ENCODE measurements around the gene PTPN1. TPM values are rescaled to one million over a fixed set of nuclear protein-coding genes. Genes with fewer than 3 reads are reported as not detected.

Gene PTPN1
- total RNA-seq, 1 donor from 2014 or later: 43.8 TPM

- H3K4me1 Mint-ChIP-seq: peaks cover 8% of the 10 kb centered on the region
- H3K27me3 Mint-ChIP-seq (ENCODE audit: low read depth): no peaks in the 10 kb centered on the region
- no peak for TF ChIP-seq CTCF (conservative IDR thresholded peaks at IDR 0.05)
- no peak overlapping the region for H3K4me3 Mint-ChIP-seq
- DNase-seq (ENCODE audit: low read depth, low spot score): no peak
- H3K36me3 Mint-ChIP-seq (ENCODE audit: low read depth): no peaks in the 10 kb centered on the region
- no peak overlapping the region for H3K27ac Mint-ChIP-seq (ENCODE audit: unreplicated experiment)
- H3K9me3 Mint-ChIP-seq: no peaks in the 10 kb centered on the region
Observed at GRCh38 chr20:50600281-50600895, 90.2 kb downstream of the PTPN1 start.

GRCh38 chr20:50601511-50602431, 91.6 kb downstream of the PTPN1 start:
- no peaks in the 10 kb centered on the region for H3K36me3 Mint-ChIP-seq (ENCODE audit: low read depth)
- H3K4me1 Mint-ChIP-seq: peaks cover 5% of the 10 kb centered on the region
- no peak for TF ChIP-seq CTCF (conservative IDR thresholded peaks at IDR 0.05)
- H3K9me3 Mint-ChIP-seq: no peaks in the 10 kb centered on the region
- H3K27me3 Mint-ChIP-seq (ENCODE audit: low read depth): no peaks in the 10 kb centered on the region
- no peak overlapping the region for H3K27ac Mint-ChIP-seq (ENCODE audit: unreplicated experiment)
- DNase-seq (ENCODE audit: low read depth, low spot score): no peak
- H3K4me3 Mint-ChIP-seq: no peak overlapping the region

GRCh38 chr20:50602432-50603088, 92.4 kb downstream of the PTPN1 start:
- no peak for DNase-seq (ENCODE audit: low read depth, low spot score)
- no peaks in the 10 kb centered on the region for H3K27me3 Mint-ChIP-seq (ENCODE audit: low read depth)
- no peak overlapping the region for H3K27ac Mint-ChIP-seq (ENCODE audit: unreplicated experiment)
- no peaks in the 10 kb centered on the region for H3K36me3 Mint-ChIP-seq (ENCODE audit: low read depth)
- no peaks in the 10 kb centered on the region for H3K9me3 Mint-ChIP-seq
- H3K4me1 Mint-ChIP-seq: peaks cover 5% of the 10 kb centered on the region
- TF ChIP-seq CTCF (conservative IDR thresholded peaks at IDR 0.05): no peak
- H3K4me3 Mint-ChIP-seq: no peak overlapping the region

GRCh38 chr20:50604451-50604850, 94.3 kb downstream of the PTPN1 start:
- Mint-ChIP-seq H3K4me1 (peaks cover 5% of the 10 kb centered on the region), H3K36me3 (ENCODE audit: low read depth) (no peaks in the 10 kb centered on the region), H3K9me3 (no peaks in the 10 kb centered on the region), H3K27ac (ENCODE audit: unreplicated experiment) (peak overlapping the region; percentile 29), H3K4me3 (no peak overlapping the region), H3K27me3 (ENCODE audit: low read depth) (no peaks in the 10 kb centered on the region)
- DNase-seq (ENCODE audit: low read depth, low spot score): no peak
- TF ChIP-seq CTCF (conservative IDR thresholded peaks at IDR 0.05): no peak

GRCh38 chr20:50605136-50605535, 95.0 kb downstream of the PTPN1 start:
- H3K4me3 Mint-ChIP-seq: no peak overlapping the region
- no peak overlapping the region for H3K27ac Mint-ChIP-seq (ENCODE audit: unreplicated experiment)
- no peaks in the 10 kb centered on the region for H3K27me3 Mint-ChIP-seq (ENCODE audit: low read depth)
- TF ChIP-seq CTCF (conservative IDR thresholded peaks at IDR 0.05): no peak
- DNase-seq (ENCODE audit: low read depth, low spot score): no peak
- no peaks in the 10 kb centered on the region for H3K9me3 Mint-ChIP-seq
- no peaks in the 10 kb centered on the region for H3K36me3 Mint-ChIP-seq (ENCODE audit: low read depth)
- peaks cover 5% of the 10 kb centered on the region for H3K4me1 Mint-ChIP-seq

All from neural crest cell (in vitro differentiated cells).